GM21619 (cell line): ENCODE results near the gene CD27.
A peak's percentile ranks its signal among the peaks of the same experiment; 100 is the strongest.

Experiments used
- ATAC-seq: cut with Tn5 transposase; IDR thresholded peaks from one replicate; pipeline ENCODE4 v1.9.1; 2021; ENCODE audit not compliant: unreplicated experiment

Gene CD27

GRCh38 chr12:6434205-6435140, 10.3 kb upstream of the CD27 start:
- no peak for ATAC-seq

GRCh38 chr12:6435961-6436715, 8.6 kb upstream of the CD27 start:
- ATAC-seq = no peak

- no peak for ATAC-seq
Observed at GRCh38 chr12:6437586-6437985, 7.2 kb upstream of the CD27 start.

- ATAC-seq = no peak
Observed at GRCh38 chr12:6438345-6438744, 6.4 kb upstream of the CD27 start.

- ATAC-seq = no peak
Observed at GRCh38 chr12:6440391-6440790, 4.4 kb upstream of the CD27 start.

GRCh38 chr12:6442836-6443235, 1.9 kb upstream of the CD27 start:
- no peak for ATAC-seq

- ATAC-seq = no peak
Observed at GRCh38 chr12:6443361-6443983, 1.3 kb upstream of the CD27 start.

GRCh38 chr12:6444031-6444430, 724 bp upstream of the CD27 start:
- no peak for ATAC-seq

GRCh38 chr12:6450091-6450868, 5.5 kb downstream of the CD27 start:
- ATAC-seq = no peak

- ATAC-seq = no peak
Observed at GRCh38 chr12:6450869-6451347, 6.2 kb downstream of the CD27 start.

- ATAC-seq = peak; percentile 63
Observed at GRCh38 chr12:6451348-6452244, 6.8 kb downstream of the CD27 start, which contains the start of gene TAPBPL. TAPBPL (plus strand) TSS chr12:6452042; CDS start chr12:6452249, 207 bp downstream.

GRCh38 chr12:6452245-6452943, 7.6 kb downstream of the CD27 start:
- peak; percentile 8 for ATAC-seq

- ATAC-seq = no peak
Observed at GRCh38 chr12:6452944-6453630, 8.3 kb downstream of the CD27 start.

GRCh38 chr12:6457220-6457945, 12.6 kb downstream of the CD27 start:
- no peak for ATAC-seq

- ATAC-seq = no peak
Observed at GRCh38 chr12:6458281-6459003, 13.7 kb downstream of the CD27 start.

- no peak for ATAC-seq
Observed at GRCh38 chr12:6459004-6459337, 14.2 kb downstream of the CD27 start.

- no peak for ATAC-seq
Observed at GRCh38 chr12:6460751-6461371, 16.1 kb downstream of the CD27 start.
